ENCODE measurements around the gene EPN2.
A peak's percentile ranks its signal among the peaks of the same experiment; 100 is the strongest.
"Not testable (repeated sequence)": the region's sequence is repeated elsewhere in the genome, so short reads cannot be mapped to it uniquely, and the experiment has no call there.

Gene EPN2

GRCh38 chr17:19237139-19237388, at the start of gene EPN2:
Gene EPN2 (plus strand): TSS chr17:19237366. CDS start chr17:19283120, 45,754 bp downstream.
- H3K9me3 Mint-ChIP-seq; H3K4me1 Mint-ChIP-seq; H3K27me3 Mint-ChIP-seq; ATAC-seq (replicated peaks); DNase-seq; H3K36me3 Mint-ChIP-seq: not testable (repeated sequence)
- Mint-ChIP-seq H3K4me3 (peak within 1 kb of the TSS; percentile 86 to 95), H3K27ac (peak within 1 kb of the TSS; percentile 51)

GRCh38 chr17:19187883-19188869, 49.0 kb upstream of the EPN2 start:
- H3K9me3 Mint-ChIP-seq, H3K27me3 Mint-ChIP-seq, H3K36me3 Mint-ChIP-seq, H3K27ac Mint-ChIP-seq, H3K4me3 Mint-ChIP-seq, H3K4me1 Mint-ChIP-seq: not testable (repeated sequence)
- DNase-seq (peak; percentile 100), ATAC-seq (replicated peaks) (peak; percentile 61 to 68)

DNA sequence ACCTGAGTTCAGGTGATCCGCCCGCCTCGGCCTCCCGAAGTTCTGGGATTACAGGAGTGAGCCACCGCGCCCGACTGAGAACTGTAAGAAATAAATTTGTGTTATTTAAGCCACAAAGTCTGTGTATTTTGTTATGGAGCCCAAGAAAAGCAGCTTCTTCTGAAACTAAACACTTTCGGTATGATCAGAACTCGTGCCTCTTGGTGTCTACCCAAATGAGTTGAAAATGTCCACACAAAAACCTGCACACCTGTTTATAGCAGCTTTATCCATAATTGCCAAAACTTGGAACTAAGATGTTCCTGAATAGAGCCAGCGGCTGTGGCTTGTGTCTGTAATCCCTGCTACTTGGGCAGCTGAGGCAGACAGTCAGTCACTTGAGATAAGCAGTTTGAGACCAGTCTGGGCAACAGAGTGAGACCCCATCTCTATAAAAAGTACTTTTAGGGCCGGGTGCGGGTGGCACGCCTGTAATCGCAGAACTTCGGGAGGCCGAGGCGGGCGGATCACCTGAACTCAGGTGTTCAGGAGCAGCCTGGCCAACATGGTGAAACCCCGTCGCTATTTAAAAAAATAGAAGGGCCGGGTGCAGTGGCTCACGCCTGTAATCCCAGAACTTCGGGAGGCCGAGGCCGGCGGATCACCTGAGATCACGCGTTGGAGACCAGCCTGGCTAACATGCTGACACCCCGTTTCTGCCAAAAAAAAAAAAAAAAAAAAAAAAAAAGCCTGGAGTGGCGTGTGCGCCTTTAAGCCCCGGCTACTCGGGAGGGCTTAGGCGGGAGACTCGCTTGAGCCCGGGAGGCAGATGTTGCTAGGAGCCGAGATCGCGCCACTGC, 48.1 kb upstream of the EPN2 start:
- not testable (repeated sequence) for DNase-seq, H3K27me3 Mint-ChIP-seq, H3K36me3 Mint-ChIP-seq, H3K4me1 Mint-ChIP-seq, H3K27ac Mint-ChIP-seq, H3K4me3 Mint-ChIP-seq, H3K9me3 Mint-ChIP-seq
- peak; percentile 77 to 78 for ATAC-seq (replicated peaks)

- not testable (repeated sequence) for H3K27ac Mint-ChIP-seq, DNase-seq, H3K36me3 Mint-ChIP-seq, H3K4me3 Mint-ChIP-seq, H3K4me1 Mint-ChIP-seq, H3K9me3 Mint-ChIP-seq, H3K27me3 Mint-ChIP-seq
- peak in 1 of 2 donors; percentile 2 for ATAC-seq (replicated peaks)
Observed at GRCh38 chr17:19189781-19190405, 47.3 kb upstream of the EPN2 start.

GRCh38 chr17:19196382-19197204, 40.6 kb upstream of the EPN2 start:
- H3K27me3 Mint-ChIP-seq, H3K4me3 Mint-ChIP-seq, H3K9me3 Mint-ChIP-seq, H3K4me1 Mint-ChIP-seq, H3K27ac Mint-ChIP-seq, H3K36me3 Mint-ChIP-seq: not testable (repeated sequence)
- ATAC-seq (replicated peaks): peak; percentile 97 to 99
- peak; percentile 0 for DNase-seq

DNA sequence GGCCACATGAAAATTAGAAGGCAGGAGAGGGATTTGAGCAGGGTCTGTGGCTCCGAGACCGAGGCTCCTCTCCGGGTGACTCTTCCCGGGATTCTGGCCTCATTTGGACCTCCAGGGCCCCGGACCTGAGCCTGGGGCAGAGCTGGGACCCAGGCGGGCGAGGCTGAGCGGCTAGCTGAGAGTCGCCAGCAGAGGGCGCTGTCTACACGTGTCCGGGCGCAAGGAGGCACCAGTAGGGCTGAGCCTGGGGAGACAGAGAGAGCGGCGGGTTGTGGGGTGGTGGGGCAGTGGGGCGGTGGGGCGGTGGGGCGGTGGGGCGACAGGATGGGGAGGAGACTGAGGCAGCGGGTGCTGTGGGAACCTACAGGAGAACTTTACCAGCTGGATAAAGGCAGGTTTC, 34.7 kb upstream of the EPN2 start:
- DNase-seq, H3K4me1 Mint-ChIP-seq, H3K9me3 Mint-ChIP-seq, H3K4me3 Mint-ChIP-seq, H3K36me3 Mint-ChIP-seq, H3K27me3 Mint-ChIP-seq, H3K27ac Mint-ChIP-seq: not testable (repeated sequence)
- ATAC-seq (replicated peaks): peak; percentile 98 to 99

DNA sequence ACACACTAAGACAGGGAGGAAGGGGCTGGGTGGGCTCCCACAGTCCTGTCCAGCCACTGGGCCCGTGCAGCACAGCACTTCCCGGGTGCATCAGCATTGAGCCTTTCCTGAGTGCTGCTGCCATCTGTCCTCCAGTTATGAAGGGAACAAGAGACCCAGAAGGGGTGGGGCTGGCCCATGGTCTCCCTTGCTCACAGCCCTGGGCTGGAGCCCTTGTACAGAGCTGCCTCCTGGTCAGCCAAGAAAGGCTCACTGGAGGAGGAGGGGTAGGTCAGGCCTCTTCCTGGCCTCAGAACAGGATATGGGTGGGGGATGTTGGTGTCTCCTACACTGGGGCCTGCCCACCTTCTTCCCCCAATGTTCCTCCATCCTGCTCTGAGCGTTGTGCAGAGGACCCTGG, 33.7 kb upstream of the EPN2 start:
- not testable (repeated sequence) for H3K9me3 Mint-ChIP-seq; H3K27ac Mint-ChIP-seq; H3K36me3 Mint-ChIP-seq; H3K4me1 Mint-ChIP-seq; H3K27me3 Mint-ChIP-seq; ATAC-seq (replicated peaks); DNase-seq; H3K4me3 Mint-ChIP-seq

- ATAC-seq (replicated peaks): peak; percentile 47 to 52
- not testable (repeated sequence) for H3K4me3 Mint-ChIP-seq, H3K4me1 Mint-ChIP-seq, H3K36me3 Mint-ChIP-seq, H3K27ac Mint-ChIP-seq, H3K9me3 Mint-ChIP-seq, H3K27me3 Mint-ChIP-seq, DNase-seq
Observed at GRCh38 chr17:19215074-19215860, 21.9 kb upstream of the EPN2 start.

- H3K36me3 Mint-ChIP-seq, H3K27me3 Mint-ChIP-seq, DNase-seq, H3K4me1 Mint-ChIP-seq, H3K27ac Mint-ChIP-seq, H3K9me3 Mint-ChIP-seq, H3K4me3 Mint-ChIP-seq: not testable (repeated sequence)
- ATAC-seq (replicated peaks): peak; percentile 78 to 79
Observed at GRCh38 chr17:19216148-19216926, 20.8 kb upstream of the EPN2 start.

- not testable (repeated sequence) for H3K4me3 Mint-ChIP-seq; H3K27ac Mint-ChIP-seq; H3K9me3 Mint-ChIP-seq; DNase-seq; H3K36me3 Mint-ChIP-seq; H3K27me3 Mint-ChIP-seq; H3K4me1 Mint-ChIP-seq; ATAC-seq (replicated peaks)
Observed at GRCh38 chr17:19218914-19219313, 18.3 kb upstream of the EPN2 start.

DNA sequence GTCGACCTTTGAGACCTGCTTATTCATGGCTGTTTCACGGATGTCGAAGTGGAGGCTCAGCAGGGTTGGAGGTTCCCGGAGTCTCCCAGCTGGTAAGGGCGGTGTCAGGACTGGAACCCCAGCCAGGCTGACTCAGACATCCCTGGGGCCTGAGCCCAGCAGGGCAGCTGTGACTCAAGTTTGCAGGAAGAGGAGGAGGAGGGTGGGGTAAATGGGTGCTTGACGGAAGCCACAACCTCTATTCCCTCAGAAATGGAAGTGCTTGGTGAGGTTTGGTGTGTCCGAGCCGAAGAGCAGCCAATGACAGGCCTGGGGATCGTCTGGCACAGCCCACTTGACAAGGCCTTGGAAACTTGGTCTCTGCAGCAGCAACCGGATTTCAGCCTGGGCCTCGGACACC, 17.8 kb upstream of the EPN2 start:
- not testable (repeated sequence) for ATAC-seq (replicated peaks); H3K4me3 Mint-ChIP-seq; H3K36me3 Mint-ChIP-seq

DNA sequence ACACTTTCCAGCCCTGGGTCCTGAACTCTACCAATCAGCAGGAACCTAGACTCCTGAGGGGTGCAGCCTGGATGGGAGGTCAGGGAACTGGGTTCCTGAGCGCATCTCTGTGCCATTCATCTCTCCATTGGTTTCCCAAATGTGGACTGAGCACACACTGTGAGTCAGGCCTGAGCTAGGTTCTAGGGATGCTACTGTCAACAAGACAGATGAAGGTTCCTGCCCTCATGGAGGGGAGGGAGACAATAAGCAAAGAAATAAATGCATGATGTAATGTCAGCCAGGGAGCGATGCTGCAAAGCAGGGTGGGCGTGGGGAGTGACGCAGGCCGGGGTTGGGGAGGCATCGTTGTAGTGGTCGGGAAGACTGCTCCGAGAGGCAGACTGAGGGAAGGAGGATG, 17.0 kb upstream of the EPN2 start:
- ATAC-seq (replicated peaks); H3K27me3 Mint-ChIP-seq; H3K4me1 Mint-ChIP-seq; H3K27ac Mint-ChIP-seq; DNase-seq; H3K9me3 Mint-ChIP-seq; H3K4me3 Mint-ChIP-seq; H3K36me3 Mint-ChIP-seq: not testable (repeated sequence)

More for the DNA sequence above, 17.8 kb upstream of the EPN2 start:
- not testable (repeated sequence) for H3K27me3 Mint-ChIP-seq, H3K9me3 Mint-ChIP-seq, H3K4me1 Mint-ChIP-seq, DNase-seq, H3K27ac Mint-ChIP-seq

Data from stimulated activated naive B cell treated with anti-CD40 and anti-IgM and Interleukin-4, amounts not matched to agents 10 μg/mL and 1 μg/mL and 100 μg/mL, for 72 hours (primary cell).